Measurements from ENCODE around the gene NISCH. TPM values are rescaled to one million over a fixed set of nuclear protein-coding genes. Genes with fewer than 3 reads are reported as not detected.

Gene NISCH
- total RNA-seq, 1 donor from 2014 or later: 84.9 TPM

GRCh38 chr3:52446631-52447511 is 8.5 kb upstream of the NISCH start:
- intact Hi-C loops (cut with micrococcal nuclease): loop anchor here (1.0 to 5.0 kb wide), 5 partner anchors 19 to 227 kb away; no protein-coding TSS in a partner anchor

GRCh38 chr3:52447512-52448355 is 7.7 kb upstream of the NISCH start:
- intact Hi-C loops (cut with micrococcal nuclease): loop anchor here (1.0 to 5.0 kb wide), 5 partner anchors 19 to 227 kb away; no protein-coding TSS in a partner anchor

GRCh38 chr3:52450489-52451236 is 4.7 kb upstream of the NISCH start:
- intact Hi-C loops (cut with micrococcal nuclease): loop anchor here (10.0 kb wide), 1 partner anchor 594 kb away; the partner anchor contains the start of gene SFMBT1

GRCh38 chr3:52451237-52452083 is 3.9 kb upstream of the NISCH start:
- intact Hi-C loops (cut with micrococcal nuclease): loop anchor here (10.0 kb wide), 1 partner anchor 593 kb away; the partner anchor contains the start of gene SFMBT1

- intact Hi-C loops (cut with micrococcal nuclease): loop anchor here (10.0 kb wide), 1 partner anchor 593 kb away; the partner anchor contains the start of gene SFMBT1
Measured at GRCh38 chr3:52452126-52452525, 3.3 kb upstream of the NISCH start.

GRCh38 chr3:52452570-52453221 is 2.7 kb upstream of the NISCH start:
- intact Hi-C loops (cut with micrococcal nuclease): loop anchor here (10.0 kb wide), 1 partner anchor 592 kb away; the partner anchor contains the start of gene SFMBT1

- intact Hi-C loops (cut with micrococcal nuclease): loop anchor here (2.0 to 10.0 kb wide), 2 partner anchors 397 to 591 kb away; partner anchors contain the start of genes DUSP7 and SFMBT1
Measured at GRCh38 chr3:52453496-52454249, 1.7 kb upstream of the NISCH start, which contains the start of gene TNNC1. TNNC1 (minus strand) TSS chr3:52454041; CDS start chr3:52454015, 26 bp downstream.

GRCh38 chr3:52454250-52454937 is 1.0 kb upstream of the NISCH start:
- intact Hi-C loops (cut with micrococcal nuclease): loop anchor here (2.0 to 10.0 kb wide), 2 partner anchors 398 to 590 kb away; partner anchors contain the start of genes DUSP7 and SFMBT1

- intact Hi-C loops (cut with micrococcal nuclease): loop anchor here (1.0 to 10.0 kb wide), 8 partner anchors 10 to 590 kb away; partner anchors contain the start of genes ALAS1, DUSP7, GLT8D1 and GNL3
Measured at GRCh38 chr3:52454938-52455282, 494 bp upstream of the NISCH start.

- intact Hi-C loops (cut with micrococcal nuclease): loop anchor here (2.0 to 10.0 kb wide), 5 partner anchors 231 to 589 kb away; partner anchors contain the start of genes GLT8D1, GNL3, PARP3 and PBRM1
Measured at GRCh38 chr3:52456169-52456799, 880 bp downstream of the NISCH start.

GRCh38 chr3:52456800-52457183 is 1.4 kb downstream of the NISCH start:
- intact Hi-C loops (cut with micrococcal nuclease): loop anchor here (2.0 to 10.0 kb wide), 5 partner anchors 231 to 588 kb away; partner anchors contain the start of genes GLT8D1, GNL3, PARP3 and PBRM1

GRCh38 chr3:52458031-52458760 is 2.8 kb downstream of the NISCH start:
- intact Hi-C loops (cut with micrococcal nuclease): loop anchor here (5.0 to 10.0 kb wide), 4 partner anchors 229 to 587 kb away; partner anchors contain the start of genes GLT8D1, GNL3, PARP3 and PBRM1

GRCh38 chr3:52458770-52459545 is 3.6 kb downstream of the NISCH start:
- intact Hi-C loops (cut with micrococcal nuclease): loop anchor here (5.0 to 10.0 kb wide), 4 partner anchors 228 to 586 kb away; partner anchors contain the start of genes GLT8D1, GNL3, PARP3 and PBRM1

- intact Hi-C loops (cut with micrococcal nuclease): no loop called here
Measured at GRCh38 chr3:52461874-52462273, 6.5 kb downstream of the NISCH start.

- intact Hi-C loops (cut with micrococcal nuclease): no loop called here
Measured at GRCh38 chr3:52463416-52463815, 8.0 kb downstream of the NISCH start.

Data from T-helper 1 cell treated with Interleukin-12 subunit alpha and Interleukin-12 subunit beta and Interleukin-4 antibody, amounts not matched to agents 30 ng/mL and 1 ng/mL, for 36 hours (primary cell).